ENCODE data around the gene CEP95. TPM values are rescaled to one million over a fixed set of nuclear protein-coding genes. Genes with fewer than 3 reads are reported as not detected.

The CEP95 gene
- total RNA-seq, 1 donor from 2014 or later = 108 TPM

DNA sequence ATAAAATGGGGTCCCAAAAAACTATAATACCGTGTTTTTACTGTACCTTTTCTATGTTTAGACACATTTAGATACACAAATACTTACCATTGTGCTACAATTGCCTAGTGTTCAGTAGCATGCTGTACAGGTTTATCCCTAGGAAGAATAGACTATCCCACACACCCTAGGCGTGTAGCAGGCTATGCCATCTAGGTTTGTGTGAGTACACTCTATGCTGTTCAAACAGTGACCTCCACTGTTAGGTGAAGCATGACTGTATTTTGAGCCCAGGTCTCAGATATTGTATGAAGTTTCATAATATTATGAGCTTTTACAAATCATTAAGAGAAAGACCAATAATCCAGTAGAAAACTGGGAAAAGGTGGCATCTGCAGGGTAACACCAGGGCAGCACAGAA, 34.2 kb upstream of the CEP95 start:
- Mint-ChIP-seq H3K4me3 (ENCODE audit: low read depth) (no peak overlapping the region), H3K36me3 (ENCODE audit: insufficient read depth) (peaks cover 4% of the 10 kb centered on the region), H3K27ac (no peak overlapping the region), H3K9me3 (ENCODE audit: low read depth) (no peaks in the 10 kb centered on the region), H3K27me3 (no peaks in the 10 kb centered on the region), H3K4me1 (ENCODE audit: low read depth) (no peaks in the 10 kb centered on the region)
- TF ChIP-seq, protein P1, sequence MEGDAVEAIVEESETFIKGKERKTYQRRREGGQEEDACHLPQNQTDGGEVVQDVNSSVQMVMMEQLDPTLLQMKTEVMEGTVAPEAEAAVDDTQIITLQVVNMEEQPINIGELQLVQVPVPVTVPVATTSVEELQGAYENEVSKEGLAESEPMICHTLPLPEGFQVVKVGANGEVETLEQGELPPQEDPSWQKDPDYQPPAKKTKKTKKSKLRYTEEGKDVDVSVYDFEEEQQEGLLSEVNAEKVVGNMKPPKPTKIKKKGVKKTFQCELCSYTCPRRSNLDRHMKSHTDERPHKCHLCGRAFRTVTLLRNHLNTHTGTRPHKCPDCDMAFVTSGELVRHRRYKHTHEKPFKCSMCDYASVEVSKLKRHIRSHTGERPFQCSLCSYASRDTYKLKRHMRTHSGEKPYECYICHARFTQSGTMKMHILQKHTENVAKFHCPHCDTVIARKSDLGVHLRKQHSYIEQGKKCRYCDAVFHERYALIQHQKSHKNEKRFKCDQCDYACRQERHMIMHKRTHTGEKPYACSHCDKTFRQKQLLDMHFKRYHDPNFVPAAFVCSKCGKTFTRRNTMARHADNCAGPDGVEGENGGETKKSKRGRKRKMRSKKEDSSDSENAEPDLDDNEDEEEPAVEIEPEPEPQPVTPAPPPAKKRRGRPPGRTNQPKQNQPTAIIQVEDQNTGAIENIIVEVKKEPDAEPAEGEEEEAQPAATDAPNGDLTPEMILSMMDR (IDR thresholded peaks at IDR 0.05; ENCODE audit: unreplicated experiment) = no peak
- DNase-seq (ENCODE audit: low spot score, unreplicated experiment) = no peak

DNA sequence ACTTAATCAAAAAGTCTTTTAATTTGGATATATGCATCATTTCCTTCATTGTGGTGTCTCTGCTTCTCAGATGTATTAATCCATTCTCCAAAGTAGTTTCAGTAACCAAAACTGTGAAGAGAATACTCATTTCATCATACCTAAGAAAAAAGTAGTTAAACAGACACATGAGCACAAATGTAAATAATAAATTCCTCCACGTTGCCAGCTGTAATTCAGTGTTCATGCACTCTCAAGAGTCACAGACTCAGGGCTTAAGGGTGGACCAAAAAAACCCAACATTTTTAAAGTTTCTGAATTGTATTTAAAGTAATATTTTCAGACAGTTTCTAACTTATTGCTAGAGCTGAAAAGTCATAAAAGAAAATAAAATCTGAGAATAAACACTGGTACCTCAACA, 28.9 kb upstream of the CEP95 start:
- Mint-ChIP-seq H3K36me3 (ENCODE audit: insufficient read depth) (peaks cover 6% of the 10 kb centered on the region), H3K27ac (no peak overlapping the region), H3K9me3 (ENCODE audit: low read depth) (no peaks in the 10 kb centered on the region), H3K4me1 (ENCODE audit: low read depth) (no peaks in the 10 kb centered on the region), H3K4me3 (ENCODE audit: low read depth) (no peak overlapping the region), H3K27me3 (no peaks in the 10 kb centered on the region)
- TF ChIP-seq, protein P1 (IDR thresholded peaks at IDR 0.05; ENCODE audit: unreplicated experiment) = no peak
- no peak for DNase-seq (ENCODE audit: low spot score, unreplicated experiment)

DNA sequence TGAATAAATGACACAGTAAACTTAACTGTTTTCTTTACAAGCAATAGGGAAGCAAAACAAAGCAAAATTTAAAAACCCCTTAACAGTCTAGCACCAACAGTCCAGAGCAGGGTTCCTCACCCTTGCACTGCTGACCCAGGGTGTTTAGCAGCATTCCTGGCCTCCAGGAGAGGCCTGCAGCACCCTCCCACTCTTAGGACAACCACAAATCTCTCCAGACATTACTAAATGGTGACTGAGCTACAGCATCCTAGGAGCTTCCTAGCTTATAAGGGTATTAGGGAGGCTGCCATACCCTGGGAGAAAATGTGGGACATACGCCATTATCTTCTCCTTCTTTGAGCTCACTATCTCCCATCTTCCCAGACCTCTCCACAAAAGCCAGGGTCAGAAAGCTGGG, 25.8 kb upstream of the CEP95 start:
- H3K9me3 Mint-ChIP-seq (ENCODE audit: low read depth) = no peaks in the 10 kb centered on the region
- H3K4me3 Mint-ChIP-seq (ENCODE audit: low read depth) = no peak overlapping the region
- H3K27me3 Mint-ChIP-seq = no peaks in the 10 kb centered on the region
- TF ChIP-seq, protein P1 (IDR thresholded peaks at IDR 0.05; ENCODE audit: unreplicated experiment) = no peak
- peaks cover 15% of the 10 kb centered on the region for H3K36me3 Mint-ChIP-seq (ENCODE audit: insufficient read depth)
- no peak overlapping the region for H3K27ac Mint-ChIP-seq
- DNase-seq (ENCODE audit: low spot score, unreplicated experiment) = no peak
- H3K4me1 Mint-ChIP-seq (ENCODE audit: low read depth) = no peaks in the 10 kb centered on the region

DNA sequence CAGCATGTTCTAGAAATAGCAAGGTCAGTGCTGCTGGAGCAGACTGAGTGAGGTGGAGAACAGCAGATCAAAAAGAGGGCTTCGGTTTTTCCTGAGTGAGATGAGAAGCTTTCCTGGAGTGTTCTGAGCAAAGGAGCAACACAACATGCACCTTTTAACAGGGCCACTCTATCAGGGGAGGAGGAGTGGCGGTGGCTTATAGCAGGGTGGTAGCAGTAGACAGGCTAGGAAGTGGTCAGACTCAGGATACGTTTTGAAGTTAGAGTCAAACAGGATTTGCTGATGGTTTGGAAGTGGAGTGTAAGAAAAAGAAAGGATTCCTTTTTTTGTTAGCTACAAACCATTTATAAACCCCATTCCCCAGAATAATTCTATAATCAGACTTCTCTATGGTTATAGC, 22.4 kb upstream of the CEP95 start:
- peaks cover 17% of the 10 kb centered on the region for H3K36me3 Mint-ChIP-seq (ENCODE audit: insufficient read depth)
- no peak overlapping the region for H3K4me3 Mint-ChIP-seq (ENCODE audit: low read depth)
- no peaks in the 10 kb centered on the region for H3K4me1 Mint-ChIP-seq (ENCODE audit: low read depth)
- H3K27me3 Mint-ChIP-seq = no peaks in the 10 kb centered on the region
- H3K27ac Mint-ChIP-seq = no peak overlapping the region
- no peaks in the 10 kb centered on the region for H3K9me3 Mint-ChIP-seq (ENCODE audit: low read depth)
- TF ChIP-seq, protein P1 (IDR thresholded peaks at IDR 0.05; ENCODE audit: unreplicated experiment) = no peak
- no peak for DNase-seq (ENCODE audit: low spot score, unreplicated experiment)

DNA sequence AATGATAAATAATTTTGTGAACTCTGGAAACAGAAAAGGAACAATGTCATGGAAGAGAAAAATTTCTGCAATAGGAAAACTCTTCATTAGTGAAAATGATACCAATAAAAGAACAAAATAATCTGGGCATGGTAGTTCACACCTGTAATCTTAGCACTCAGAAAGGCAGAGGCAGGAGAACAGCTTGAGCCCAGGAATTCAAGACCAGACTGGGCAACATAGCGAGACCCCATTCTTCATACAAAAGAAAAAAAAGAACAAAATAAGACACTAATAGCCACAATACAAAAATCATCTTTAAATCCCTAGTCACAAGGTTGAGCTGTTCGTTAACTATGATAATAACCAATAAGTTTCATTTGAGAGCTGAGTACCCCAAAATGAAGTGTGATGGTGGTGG, 18.5 kb upstream of the CEP95 start:
- TF ChIP-seq, protein P1 (IDR thresholded peaks at IDR 0.05; ENCODE audit: unreplicated experiment) = no peak
- H3K27ac Mint-ChIP-seq = no peak overlapping the region
- no peaks in the 10 kb centered on the region for H3K27me3 Mint-ChIP-seq
- no peak overlapping the region for H3K4me3 Mint-ChIP-seq (ENCODE audit: low read depth)
- peaks cover 32% of the 10 kb centered on the region for H3K36me3 Mint-ChIP-seq (ENCODE audit: insufficient read depth)
- no peak for DNase-seq (ENCODE audit: low spot score, unreplicated experiment)
- H3K9me3 Mint-ChIP-seq (ENCODE audit: low read depth) = no peaks in the 10 kb centered on the region
- H3K4me1 Mint-ChIP-seq (ENCODE audit: low read depth) = no peaks in the 10 kb centered on the region

Data from progenitor cell of endocrine pancreas (in vitro differentiated cells).